A673 (cell line): ENCODE results near the gene URB1. TPM values are rescaled to one million over a fixed set of nuclear protein-coding genes. Genes with fewer than 3 reads are reported as not detected.

Experiments
- BruUV-seq: library from RNA; stranded (reverse); fragments of 400-500 nt; replicated peaks from 2 replicates; lab custom pipeline; 2021; lab: Mats Ljungman, UMichigan
- CTCF ChIA-PET: fragments of 300-600 bp; sonication (Branson Sonifier 250); formaldehyde crosslinking; loops from one replicate; lab custom pipeline; 2022; ENCODE audit warnings: antibody characterized with exemption; lab: Charles Lee
- POLR2A ChIA-PET: fragments of 300-600 bp; sonication (Branson Sonifier 250); formaldehyde crosslinking; loops from one replicate; lab custom pipeline; 2022; ENCODE audit warnings: antibody characterized with exemption; ENCODE audit not compliant: low non-redundant PET; lab: Charles Lee
- DNase-seq: peaks from one replicate; pipeline ENCODE4 v3.0.0-alpha.2; 2015; ENCODE audit warnings: low spot score
- H3K27ac ChIP-seq: fragments of 200-600 bp; sonication (generic); 2 replicates; pipeline ENCODE4 v1.5.1; 2016; ENCODE audit warnings: mixed run types, low read depth, mild to moderate bottlenecking, mixed read lengths, antibody characterized with exemption, low read length; ENCODE audit not compliant: poor library complexity, severe bottlenecking
- H3K27me3 ChIP-seq: fragments of 200-600 bp; sonication (generic); replicated peaks from 2 replicates; pipeline ENCODE4 v1.6.1; 2017; ENCODE audit warnings: mixed run types, low read depth, mild to moderate bottlenecking, mixed read lengths, antibody characterized with exemption, low read length; ENCODE audit not compliant: insufficient read depth, poor library complexity
- H3K36me3 ChIP-seq: fragments of 200-600 bp; sonication (generic); 2 replicates; pipeline ENCODE4 v1.6.1; 2016; ENCODE audit warnings: mixed run types, mild to moderate bottlenecking, mixed read lengths, antibody characterized with exemption, low read length; ENCODE audit not compliant: insufficient read depth, poor library complexity, severe bottlenecking
- H3K4me1 ChIP-seq: fragments of 200-600 bp; sonication (generic); 2 replicates; pipeline ENCODE4 v1.6.1; 2017; ENCODE audit warnings: mixed run types, mild to moderate bottlenecking, mixed read lengths, antibody characterized with exemption, low read length; ENCODE audit not compliant: insufficient read depth, poor library complexity, severe bottlenecking
- H3K4me3 ChIP-seq: fragments of 200-600 bp; sonication (generic); 2 replicates; pipeline ENCODE4 v1.5.1; 2016; ENCODE audit warnings: low read depth, mixed run types, mild to moderate bottlenecking, mixed read lengths, low read length; ENCODE audit not compliant: poor library complexity, severe bottlenecking
- H3K9me3 ChIP-seq: fragments of 200-600 bp; sonication (generic); 2 replicates; pipeline ENCODE4 v1.6.1; 2016; ENCODE audit warnings: mixed run types, low read depth, mild to moderate bottlenecking, mixed read lengths, antibody characterized with exemption, low read length; ENCODE audit not compliant: poor library complexity, severe bottlenecking
- CTCF ChIP-seq: fragments of 300-800, 200-600 bp; sonication (generic); conservative IDR thresholded peaks from 2 replicates; pipeline ENCODE4 v1.5.1; 2017; ENCODE audit warnings: low read depth, mild to moderate bottlenecking, antibody characterized with exemption, low read length, moderate library complexity, mixed read lengths
- EZH2 ChIP-seq: fragments of 200-600 bp; sonication (generic); IDR thresholded peaks from 2 replicates; pipeline ENCODE4 v1.6.1; 2017; ENCODE audit warnings: borderline replicate concordance, low read depth, mild to moderate bottlenecking, mixed read lengths, antibody characterized with exemption, low read length; ENCODE audit not compliant: poor library complexity, severe bottlenecking
- intact Hi-C: fragments of 100-400 bp; cut with micrococcal nuclease; formaldehyde crosslinking; loops from one replicate; pipeline ENCODE4 v1.10.0; 2022; ENCODE audit not compliant: unreplicated experiment
- total RNA-seq: library from RNA; stranded (reverse); gene quantifications from 2 replicates; pipeline ENCODE4 v1.2.3, GENCODE V29; 2021

Gene URB1
- total RNA-seq, 1 experiment from 2014 or later: 30.5 TPM

- Histone ChIP-seq H3K4me1 (peaks cover 6% of the 10 kb centered on the region), H3K27ac (no peak overlapping the region), H3K9me3 (no peaks in the 10 kb centered on the region), H3K36me3 (no peaks in the 10 kb centered on the region), H3K4me3 (no peak overlapping the region), H3K27me3 (no peaks in the 10 kb centered on the region)
- intact Hi-C loops: no loop called here
- ChIA-PET POLR2A (no interaction called here), CTCF (no interaction called here)
- DNase-seq: no peak
- TF ChIP-seq CTCF (no peak), EZH2 (no peak)
- no TSS peak for BruUV-seq
These were observed 13.6 kb upstream of the URB1 start for GRCh38 chr21:32406405-32406804.

GRCh38 chr21:32403201-32403777 is 10.5 kb upstream of the URB1 start:
- peak; percentile 87 for DNase-seq
- TF ChIP-seq CTCF (peak; percentile 81), EZH2 (no peak)
- H3K4me1 ChIP-seq: no peaks in the 10 kb centered on the region
- H3K9me3 ChIP-seq: no peaks in the 10 kb centered on the region
- peaks cover 3% of the 10 kb centered on the region for H3K27me3 ChIP-seq
- no peak overlapping the region for H3K27ac ChIP-seq
- POLR2A ChIA-PET: interaction anchor here (0.6 kb wide), 1 partner anchor 12 kb away, joined by 3 read pairs; no protein-coding TSS in a partner anchor
- H3K4me3 ChIP-seq: no peak overlapping the region
- BruUV-seq: no TSS peak
- no peaks in the 10 kb centered on the region for H3K36me3 ChIP-seq
- CTCF ChIA-PET: interaction anchor here (0.5 to 1.2 kb wide), 11 partner anchors 11 to 658 kb away, joined by 3 to 56 read pairs (median 3); no protein-coding TSS in a partner anchor
- intact Hi-C loops: loop anchor here (1.0 kb wide), 1 partner anchor 198 kb away; no protein-coding TSS in a partner anchor

- intact Hi-C loops: no loop called here
- Histone ChIP-seq H3K4me3 (peak overlapping the region; percentile 98), H3K36me3 (no peaks in the 10 kb centered on the region), H3K4me1 (peaks cover 3% of the 10 kb centered on the region), H3K9me3 (no peaks in the 10 kb centered on the region), H3K27me3 (no peaks in the 10 kb centered on the region), H3K27ac (peak overlapping the region; percentile 66)
- no peak for TF ChIP-seq CTCF
- no peak for TF ChIP-seq EZH2
- no peak for DNase-seq
- ChIA-PET POLR2A (no interaction called here), CTCF (interaction anchor here (0.5 kb wide), 1 partner anchor 378 kb away, joined by 4 read pairs; the partner anchor contains the start of gene PAXBP1)
- BruUV-seq: no TSS peak
These were observed 827 bp upstream of the URB1 start for GRCh38 chr21:32393677-32394001.
